OCI-LY7 (cell line): ENCODE measurements around the gene CYB561. TPM values are rescaled to one million over a fixed set of nuclear protein-coding genes. Genes with fewer than 3 reads are reported as not detected.

Experiments used
- BruUV-seq: library from RNA; stranded (reverse); fragments of 400-500 nt; replicated peaks from 2 replicates; lab custom pipeline; 2021; lab: Mats Ljungman, UMichigan
- CTCF ChIA-PET: fragments of 300-600 bp; sonication (Branson Sonifier 250); formaldehyde crosslinking; loops from one replicate; lab custom pipeline; 2022; ENCODE audit warnings: antibody characterized with exemption; ENCODE audit not compliant: unreplicated experiment; lab: Charles Lee
- POLR2A ChIA-PET: fragments of 300-600 bp; sonication (Branson Sonifier 250); formaldehyde crosslinking; loops from one replicate; lab custom pipeline; 2022; ENCODE audit warnings: antibody characterized with exemption; lab: Charles Lee
- DNase-seq: peaks from one replicate; pipeline ENCODE4 v3.0.0-alpha.2; 2015; ENCODE audit warnings: low spot score
- H2AFZ ChIP-seq: fragments of 200-600 bp; sonication (generic), shearing (Covaris generic); 2 replicates; pipeline ENCODE4 v1.6.1; 2014; ENCODE audit warnings: mild to moderate bottlenecking, antibody characterized with exemption, low read length, moderate library complexity
- H3K27ac ChIP-seq: fragments of 200-600 bp; sonication (generic); 2 replicates; pipeline ENCODE4 v1.5.1; 2014; ENCODE audit warnings: mixed run types, low read depth, mild to moderate bottlenecking, moderate library complexity, low read length, inconsistent platforms; ENCODE audit not compliant: poor library complexity, severe bottlenecking
- H3K36me3 ChIP-seq: fragments of 200-600 bp; sonication (generic); 2 replicates; pipeline ENCODE4 v1.6.1; 2014; ENCODE audit warnings: mild to moderate bottlenecking, antibody characterized with exemption, low read length, moderate library complexity, mixed read lengths; ENCODE audit not compliant: insufficient read depth
- H3K4me1 ChIP-seq: fragments of 200-600 bp; sonication (generic); 2 replicates; pipeline ENCODE4 v1.5.1; 2014; ENCODE audit warnings: mild to moderate bottlenecking, low read length; ENCODE audit not compliant: insufficient read depth, poor library complexity, severe bottlenecking
- H3K4me2 ChIP-seq: fragments of 200-600 bp; sonication (generic); 2 replicates; pipeline ENCODE4 v1.6.1; 2014; ENCODE audit warnings: mild to moderate bottlenecking, low read length
- H3K4me3 ChIP-seq: fragments of 200-600 bp; sonication (generic); 2 replicates; pipeline ENCODE4 v1.5.1; 2014; ENCODE audit warnings: mild to moderate bottlenecking, low read depth, low read length; ENCODE audit not compliant: poor library complexity, severe bottlenecking
- H3K79me2 ChIP-seq: fragments of 200-600 bp; sonication (generic); 2 replicates; pipeline ENCODE4 v1.6.1; 2016; ENCODE audit warnings: low read depth, mild to moderate bottlenecking, low read length, moderate library complexity, mixed read lengths; ENCODE audit not compliant: insufficient read depth
- H3K9me2 ChIP-seq: fragments of 200-600 bp; sonication (generic); 2 replicates; pipeline ENCODE4 v1.6.1; 2016; ENCODE audit warnings: mild to moderate bottlenecking, low read length, mixed read lengths; ENCODE audit not compliant: insufficient read depth
- H3K9me3 ChIP-seq: fragments of 200-600 bp; sonication (generic); 2 replicates; pipeline ENCODE4 v1.6.1; 2014; ENCODE audit warnings: mild to moderate bottlenecking, mixed run types, low read length, mixed read lengths
- H4K20me1 ChIP-seq: fragments of 200-600 bp; sonication (generic); 2 replicates; pipeline ENCODE4 v1.6.1; 2014; ENCODE audit warnings: mild to moderate bottlenecking, antibody characterized with exemption, low read length, moderate library complexity, mixed read lengths; ENCODE audit not compliant: insufficient read depth
- CTCF ChIP-seq: fragments of 200-600 bp; sonication (generic); conservative IDR thresholded peaks from 2 replicates; pipeline ENCODE4 v1.5.1; 2014; ENCODE audit warnings: mild to moderate bottlenecking, antibody characterized with exemption, low read length, moderate library complexity, mixed read lengths
- EZH2phosphoT487 ChIP-seq: fragments of 200-600 bp; sonication (generic); IDR thresholded peaks from 2 replicates; pipeline ENCODE4 v1.6.1; 2018; ENCODE audit warnings: low read depth, borderline replicate concordance, mild to moderate bottlenecking, mixed run types, antibody characterized with exemption, low read length, moderate library complexity, mixed read lengths
- intact Hi-C: fragments of 100-400 bp; cut with micrococcal nuclease; formaldehyde crosslinking; loops from one replicate; pipeline ENCODE4 v1.10.0; 2022; ENCODE audit not compliant: unreplicated experiment
- total RNA-seq, 2 experiments: library from RNA; depleted of rRNA in 1 of 2; stranded (reverse); fragments of >200 nt in 1 of 2; shearing (Covaris generic) in 1 of 2; gene quantifications; 2 replicates each; pipeline ENCODE4 v1.2.3, GENCODE V29; 2014 to 2022

The CYB561 gene
- total RNA-seq, 2 experiments from 2014 or later = not detected

GRCh38 chr17:63450551-63450950 is 4.4 kb upstream of the CYB561 start:
- Histone ChIP-seq H2AFZ (no peak overlapping the region), H3K79me2 (no peaks in the 10 kb centered on the region), H3K4me2 (no peak overlapping the region), H3K4me3 (no peak overlapping the region), H3K27ac (no peak overlapping the region), H3K4me1 (no peaks in the 10 kb centered on the region), H3K9me3 (no peaks in the 10 kb centered on the region), H4K20me1 (no peaks in the 10 kb centered on the region), H3K9me2 (no peaks in the 10 kb centered on the region), H3K36me3 (no peaks in the 10 kb centered on the region)
- ChIA-PET POLR2A (interaction anchor here (0.6 to 0.7 kb wide), 2 partner anchors 15 to 244 kb away, joined by 3 to 5 read pairs; no protein-coding TSS in a partner anchor), CTCF (no interaction called here)
- intact Hi-C loops = no loop called here
- DNase-seq = no peak
- no TSS peak for BruUV-seq
- TF ChIP-seq EZH2phosphoT487 = no peak
- TF ChIP-seq CTCF = no peak

- Histone ChIP-seq H3K27ac (no peak overlapping the region), H3K4me2 (no peak overlapping the region), H3K9me2 (no peaks in the 10 kb centered on the region), H2AFZ (no peak overlapping the region), H3K4me1 (no peaks in the 10 kb centered on the region), H3K79me2 (no peaks in the 10 kb centered on the region), H3K9me3 (no peaks in the 10 kb centered on the region), H3K36me3 (no peaks in the 10 kb centered on the region), H4K20me1 (no peaks in the 10 kb centered on the region), H3K4me3 (no peak overlapping the region)
- CTCF ChIA-PET = no interaction called here
- intact Hi-C loops = no loop called here
- TF ChIP-seq CTCF (no peak), EZH2phosphoT487 (no peak)
- no TSS peak for BruUV-seq
- POLR2A ChIA-PET = no interaction called here
- no peak for DNase-seq
Measured at GRCh38 chr17:63448655-63449054, 2.5 kb upstream of the CYB561 start.

DNA sequence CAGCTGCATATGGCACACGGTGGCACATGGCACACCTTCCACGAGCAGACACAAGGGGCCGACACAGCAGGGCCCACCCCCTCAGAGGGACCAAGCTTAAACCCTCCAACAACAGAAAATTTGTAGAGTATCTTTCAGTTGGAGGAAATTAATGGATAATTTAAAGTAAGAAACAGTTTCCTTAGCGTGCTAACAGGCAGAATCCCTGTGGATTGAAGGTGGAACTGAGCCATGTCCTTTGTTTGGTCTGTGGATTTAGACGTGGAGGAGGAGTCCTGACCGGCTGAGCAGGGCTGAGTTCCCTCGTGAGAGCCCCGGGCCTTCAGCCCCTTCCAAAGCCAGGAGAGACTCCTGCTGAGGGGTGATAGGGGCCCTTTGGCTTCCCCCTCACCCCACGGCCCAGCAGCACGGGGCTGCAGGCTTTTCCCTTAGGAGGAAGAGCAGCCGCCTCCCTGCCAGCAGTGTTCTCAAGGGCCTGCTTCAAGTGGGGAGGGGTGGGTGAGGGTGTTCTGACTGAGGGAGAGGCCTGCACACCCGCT is 1.4 kb upstream of the CYB561 start:
- no peak for TF ChIP-seq CTCF
- TF ChIP-seq EZH2phosphoT487 = no peak
- H4K20me1 ChIP-seq = no peaks in the 10 kb centered on the region
- intact Hi-C loops = no loop called here
- H3K9me2 ChIP-seq = no peaks in the 10 kb centered on the region
- H2AFZ ChIP-seq = no peak overlapping the region
- H3K9me3 ChIP-seq = no peaks in the 10 kb centered on the region
- ChIA-PET POLR2A (interaction anchor here (0.6 kb wide), 1 partner anchor 155 kb away, joined by 3 read pairs; no protein-coding TSS in a partner anchor), CTCF (no interaction called here)
- BruUV-seq = no TSS peak
- no peak overlapping the region for H3K4me2 ChIP-seq
- no peak overlapping the region for H3K27ac ChIP-seq
- no peak for DNase-seq
- no peaks in the 10 kb centered on the region for H3K36me3 ChIP-seq
- no peak overlapping the region for H3K4me3 ChIP-seq
- no peaks in the 10 kb centered on the region for H3K79me2 ChIP-seq
- no peaks in the 10 kb centered on the region for H3K4me1 ChIP-seq
